Upper lobe of left lung (tissue), 6 donors: ENCODE results near the gene HDAC3. TPM values are rescaled to one million over a fixed set of nuclear protein-coding genes. Genes with fewer than 3 reads are reported as not detected.

Experiments
- ATAC-seq, 2 donors: fragments of 200-7000 bp; cut with Tn5 transposase; one replicate each; pipeline ENCODE4 v1.9.1; 2022; ENCODE audit warnings: mild to moderate bottlenecking in 2 of 2, moderate library complexity in 2 of 2; ENCODE audit not compliant: low FRiP score in 2 of 2
- DNase-seq, 2 donors: peaks; one replicate each; pipeline ENCODE4 v3.0.0-alpha.2; 2019 to 2020
- H3K27ac ChIP-seq, 4 donors: fragments of 200-600 bp; sonication (generic); one replicate each; pipeline ENCODE4 v1.5.1; 2016 to 2019
- H3K27me3 ChIP-seq, 4 donors: fragments of 200-600 bp; sonication (generic); one replicate each; pipeline ENCODE4 v1.5.1; 2017 to 2019
- H3K36me3 ChIP-seq, 4 donors: fragments of 200-600 bp; sonication (generic); one replicate each; pipeline ENCODE4 v1.5.1; 2016 to 2019
- H3K4me1 ChIP-seq, 4 donors: fragments of 200-600 bp; sonication (generic); one replicate each; pipeline ENCODE4 v1.5.1; 2018 to 2019
- H3K4me3 ChIP-seq, 4 donors: fragments of 200-600 bp; sonication (generic); one replicate each; pipeline ENCODE4 v1.5.1; 2017 to 2019; ENCODE audit warnings: mild to moderate bottlenecking in 2 of 4, moderate library complexity in 1 of 4
- H3K9me3 ChIP-seq, 4 donors: fragments of 200-600 bp; sonication (generic); one replicate each; pipeline ENCODE4 v1.5.1; 2018 to 2019
- EP300 ChIP-seq, 4 donors: sonication (generic); formaldehyde crosslinking; IDR thresholded peaks; one replicate each; pipeline ENCODE4 v1.5.1; 2017; ENCODE audit warnings: antibody characterized with exemption in 4 of 4, control low read depth in 2 of 4
- POLR2A ChIP-seq, 4 donors: fragments of 450-650 bp; IDR thresholded peaks; one replicate each; pipeline ENCODE4 v1.5.1; 2016 to 2017; ENCODE audit warnings: antibody characterized with exemption in 4 of 4, mild to moderate bottlenecking in 2 of 4
- POLR2AphosphoS5 ChIP-seq, 2 donors: sonication (generic); formaldehyde crosslinking; IDR thresholded peaks; one replicate each; pipeline ENCODE4 v1.5.1; 2017; ENCODE audit warnings: antibody characterized with exemption in 2 of 2
- WGBS, 2 donors: methylation state at CpG; one replicate each; pipeline ENCODE4 v1.1.5; 2017 to 2018; 5-methylcytosine and 5-hydroxymethylcytosine counted together
- total RNA-seq, 6 donors: library from RNA; depleted of rRNA in 4 of 6; stranded (reverse); fragments of >200 nt in 4 of 6; gene quantifications; one replicate each; pipeline versions ENCODE4 v1.1.0 to v1.2.1, GENCODE V29; 2016 to 2021
- TF ChIP-seq, protein P1 (sequence below), 6 experiments: fragments of 450-650 bp in 4 of 6; fragments of 200-600 bp in 2 of 6; sonication (generic) in 2 of 6; IDR thresholded peaks; one replicate each; pipeline ENCODE4 v1.5.1; 2016 to 2019; ENCODE audit warnings: antibody characterized with exemption in 6 of 6
- donor health status: DM: no; HTN: no; CAD: no; lungs with moderate emphysema.
- donor health status: DM: no; HTN: yes; CAD: no; lungs with severe emphysema.

HDAC3 gene
- total RNA-seq, 6 donors from 2014 or later: 37.2 to 76.5 (median 47.6) TPM

DNA sequence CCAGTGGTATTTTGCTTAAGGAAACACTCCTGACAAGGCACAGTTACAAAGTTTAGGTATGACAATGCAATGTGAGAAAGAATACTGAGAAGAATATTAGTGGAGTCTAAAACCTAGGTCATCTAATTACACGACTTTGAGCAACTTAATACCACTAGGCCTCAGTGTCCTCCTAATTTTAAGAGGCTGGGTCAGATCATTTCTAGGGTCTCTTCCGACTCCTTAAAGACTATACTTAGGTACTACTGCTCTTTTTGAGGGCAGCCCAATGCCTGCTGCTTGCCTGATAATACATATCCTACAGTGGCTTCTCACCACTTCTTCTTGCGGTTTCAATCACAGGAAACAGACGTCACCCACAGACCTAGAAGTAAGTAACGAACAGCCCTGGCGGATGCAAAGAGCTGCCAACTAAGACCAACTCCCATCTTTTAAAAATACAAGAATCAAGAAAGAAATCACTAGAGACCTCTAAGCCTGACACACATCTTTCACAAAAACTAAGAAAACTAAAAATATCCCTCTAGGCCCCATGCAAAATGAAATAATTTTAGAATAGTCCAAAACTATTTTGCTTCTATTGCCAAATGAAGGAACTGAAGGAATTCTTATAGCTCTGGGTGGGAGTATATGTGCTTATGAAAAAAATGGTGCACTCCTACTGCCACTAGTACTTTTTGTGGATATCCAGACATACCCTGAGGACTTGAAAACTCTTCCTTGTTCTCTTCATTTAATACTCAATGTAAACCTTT lies 30.9 kb downstream of the HDAC3 start:
- WGBS, 2 donors: 34 to 36% methylated on average over 6 of the region's 6 CpGs

DNA sequence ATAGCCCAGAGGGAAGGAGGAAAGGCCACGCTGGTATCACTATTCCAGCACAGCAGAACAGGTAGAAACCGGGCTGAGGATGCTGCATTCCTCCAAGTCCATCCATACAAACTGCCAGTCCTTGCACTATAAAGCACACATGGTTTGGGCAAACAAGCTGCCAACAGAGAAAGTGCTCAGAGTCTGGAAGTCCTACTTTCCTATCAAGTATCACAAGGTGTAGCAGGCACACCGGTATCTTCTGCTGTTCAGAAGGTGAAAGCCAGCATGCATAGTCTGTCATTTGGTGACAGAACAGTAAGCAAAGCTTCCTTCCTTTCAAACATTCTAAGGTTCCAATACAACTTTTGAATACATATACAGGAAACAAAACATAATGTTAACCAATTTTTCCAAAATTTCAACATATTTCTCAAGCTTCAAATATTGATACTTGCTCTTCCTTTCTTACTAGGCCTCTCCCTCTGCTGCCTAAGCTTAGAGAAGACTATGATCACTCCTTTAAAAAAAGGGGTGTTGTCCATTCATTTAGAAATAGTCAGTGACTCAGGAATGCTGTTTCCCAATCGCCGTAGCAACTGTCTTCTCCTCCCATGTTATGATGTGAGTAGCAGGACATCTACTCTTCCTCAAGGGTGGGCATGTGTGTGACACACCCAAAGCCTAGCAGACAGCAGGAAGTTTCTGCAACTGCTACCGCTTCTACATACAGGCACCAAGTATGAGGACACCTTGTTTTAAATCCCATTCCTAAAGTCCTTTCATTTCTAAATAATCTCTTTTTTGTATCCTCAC lies 32.5 kb downstream of the HDAC3 start:
- H3K4me3 ChIP-seq: no peak overlapping the region

More for the DNA sequence above, 30.9 kb downstream of the HDAC3 start:
- Histone ChIP-seq H3K4me1 (peaks cover 57 to 70% (median 59%) of the 10 kb centered on the region in 4 donors), H3K9me3 (no peaks in the 10 kb centered on the region), H3K27ac (peak overlapping the region; percentile 71 to 87 (median 78)), H3K27me3 (no peaks in the 10 kb centered on the region), H3K36me3 (no peaks in the 10 kb centered on the region), H3K4me3 (no peak overlapping the region)
- peak in 1 of 2 donors; percentile 83 for DNase-seq
- peak in 1 of 2 donors; percentile 28 for TF ChIP-seq POLR2AphosphoS5 (IDR thresholded peaks at IDR 0.05)
- peak in 1 of 4 donors; percentile 22 for TF ChIP-seq EP300 (IDR thresholded peaks at IDR 0.05)
- peak in 1 of 4 donors; percentile 42 for TF ChIP-seq POLR2A (IDR thresholded peaks at IDR 0.05)
- TF ChIP-seq, protein P1, sequence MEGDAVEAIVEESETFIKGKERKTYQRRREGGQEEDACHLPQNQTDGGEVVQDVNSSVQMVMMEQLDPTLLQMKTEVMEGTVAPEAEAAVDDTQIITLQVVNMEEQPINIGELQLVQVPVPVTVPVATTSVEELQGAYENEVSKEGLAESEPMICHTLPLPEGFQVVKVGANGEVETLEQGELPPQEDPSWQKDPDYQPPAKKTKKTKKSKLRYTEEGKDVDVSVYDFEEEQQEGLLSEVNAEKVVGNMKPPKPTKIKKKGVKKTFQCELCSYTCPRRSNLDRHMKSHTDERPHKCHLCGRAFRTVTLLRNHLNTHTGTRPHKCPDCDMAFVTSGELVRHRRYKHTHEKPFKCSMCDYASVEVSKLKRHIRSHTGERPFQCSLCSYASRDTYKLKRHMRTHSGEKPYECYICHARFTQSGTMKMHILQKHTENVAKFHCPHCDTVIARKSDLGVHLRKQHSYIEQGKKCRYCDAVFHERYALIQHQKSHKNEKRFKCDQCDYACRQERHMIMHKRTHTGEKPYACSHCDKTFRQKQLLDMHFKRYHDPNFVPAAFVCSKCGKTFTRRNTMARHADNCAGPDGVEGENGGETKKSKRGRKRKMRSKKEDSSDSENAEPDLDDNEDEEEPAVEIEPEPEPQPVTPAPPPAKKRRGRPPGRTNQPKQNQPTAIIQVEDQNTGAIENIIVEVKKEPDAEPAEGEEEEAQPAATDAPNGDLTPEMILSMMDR (IDR thresholded peaks at IDR 0.05): no peak
- peak; percentile 77 to 86 for ATAC-seq

DNA sequence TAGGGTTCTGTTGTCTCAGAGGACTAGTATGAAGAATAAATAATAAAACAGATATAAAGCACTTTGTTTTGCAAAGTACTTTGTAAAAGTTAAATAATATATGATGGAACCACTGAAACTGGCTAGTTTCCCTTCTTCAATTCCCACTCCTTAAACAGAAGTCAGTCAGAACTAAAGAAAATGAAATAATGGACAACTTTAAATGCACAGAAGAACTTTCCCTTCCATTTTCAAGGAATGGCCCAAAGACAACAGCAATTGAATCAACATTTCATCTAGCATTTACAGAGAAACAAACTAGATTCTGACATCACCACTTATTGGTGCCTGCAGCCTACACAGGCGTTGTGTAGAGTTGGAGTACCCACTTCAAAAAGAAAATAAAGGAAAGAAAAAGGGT lies 34.0 kb downstream of the HDAC3 start:
- Histone ChIP-seq H3K27ac (peak overlapping the region in 3 of 4 donors; percentile 71 to 87 (median 81)), H3K27me3 (no peaks in the 10 kb centered on the region), H3K4me3 (no peak overlapping the region), H3K4me1 (peaks cover 52 to 74% (median 60%) of the 10 kb centered on the region in 4 donors), H3K36me3 (no peaks in the 10 kb centered on the region), H3K9me3 (no peaks in the 10 kb centered on the region)
- DNase-seq (no peak), ATAC-seq (no peak)
- WGBS, 2 donors: 58 to 65% methylated on average over 1 of the region's 1 CpG
- TF ChIP-seq, protein P1 (IDR thresholded peaks at IDR 0.05): no peak
- TF ChIP-seq POLR2A (IDR thresholded peaks at IDR 0.05) (no peak), EP300 (IDR thresholded peaks at IDR 0.05) (no peak), POLR2AphosphoS5 (IDR thresholded peaks at IDR 0.05) (no peak)

More for the DNA sequence above, 32.5 kb downstream of the HDAC3 start:
- ATAC-seq (peak; percentile 91 to 96), DNase-seq (peak in 1 of 2 donors; percentile 82)
- H3K36me3 ChIP-seq: no peaks in the 10 kb centered on the region
- TF ChIP-seq, protein P1 (IDR thresholded peaks at IDR 0.05): peak in 1 of 6 experiments; percentile 12
- TF ChIP-seq EP300 (IDR thresholded peaks at IDR 0.05) (peak in 2 of 4 donors; percentile 20 to 45), POLR2AphosphoS5 (IDR thresholded peaks at IDR 0.05) (peak; percentile 79 to 85), POLR2A (IDR thresholded peaks at IDR 0.05) (no peak)
- WGBS, 2 donors: 31 to 40% methylated on average over 5 to 6 of the region's 6 CpGs
- H3K27ac ChIP-seq: peak overlapping the region; percentile 71 to 87 (median 76)
- peaks cover 50 to 67% (median 62%) of the 10 kb centered on the region in 4 donors for H3K4me1 ChIP-seq
- H3K9me3 ChIP-seq: no peaks in the 10 kb centered on the region
- H3K27me3 ChIP-seq: no peaks in the 10 kb centered on the region

DNA sequence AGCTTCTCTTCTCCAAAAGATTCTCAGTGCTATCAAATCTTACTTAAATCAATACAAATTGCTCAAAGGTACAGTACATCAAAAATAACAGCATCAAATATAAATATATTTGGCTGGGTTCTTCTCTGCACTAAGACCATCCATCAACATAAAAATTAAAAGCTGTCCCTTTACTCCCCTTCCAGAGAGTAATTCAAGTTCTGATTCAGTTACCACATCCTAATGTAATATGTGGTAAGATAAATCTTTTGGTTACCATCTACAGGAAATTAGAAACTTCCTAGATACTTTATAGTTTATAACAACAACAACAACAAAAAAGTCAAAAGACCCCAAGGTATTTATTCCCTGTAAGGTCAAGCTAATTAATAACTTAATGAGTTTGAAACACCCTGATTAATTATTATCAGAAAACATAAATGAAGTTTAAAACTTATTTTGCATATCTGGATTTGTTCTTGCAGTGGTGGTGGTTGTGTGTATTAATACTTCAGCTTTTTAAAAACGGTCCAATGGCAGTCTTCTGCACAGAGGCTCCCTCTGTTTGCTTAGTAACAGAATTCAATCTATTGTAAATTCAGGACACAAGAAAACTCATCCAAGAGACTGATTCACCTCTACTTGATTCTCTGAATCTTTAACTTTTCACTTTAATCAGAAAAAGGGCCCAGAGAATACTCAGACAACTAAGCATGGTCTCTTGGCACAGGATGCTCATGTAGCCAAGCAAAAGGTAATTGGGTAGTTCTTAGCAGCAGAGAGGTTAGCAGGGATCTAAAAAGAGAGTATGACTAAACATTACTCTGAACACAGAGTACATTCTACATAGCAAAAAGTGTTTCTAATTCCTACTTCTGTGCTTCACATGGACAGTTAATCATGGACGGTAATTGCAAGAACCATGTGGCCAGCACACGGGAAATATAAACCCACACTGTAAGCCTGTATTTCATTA lies 38.0 kb downstream of the HDAC3 start:
- H3K4me1 ChIP-seq: peaks cover 23 to 52% (median 35%) of the 10 kb centered on the region in 4 donors
- H3K27ac ChIP-seq: peak overlapping the region in 2 of 4 donors; percentile 19 to 42
- ATAC-seq: peak in 1 of 2 donors; percentile 35
- H3K4me3 ChIP-seq: no peak overlapping the region
- TF ChIP-seq POLR2AphosphoS5 (IDR thresholded peaks at IDR 0.05): no peak
- 52 to 53% methylated on average over 3 of the region's 3 CpGs for WGBS, 2 donors
- H3K36me3 ChIP-seq: peaks cover 0 to 8% (median 2%) of the 10 kb centered on the region in 4 donors
- H3K27me3 ChIP-seq: no peaks in the 10 kb centered on the region
- no peaks in the 10 kb centered on the region for H3K9me3 ChIP-seq
- no peak for DNase-seq
